Adrenal gland (tissue), 12 donors: ENCODE measurements around the gene EGLN1. TPM values are rescaled to one million over a fixed set of nuclear protein-coding genes. Genes with fewer than 3 reads are reported as not detected.

Source experiments
- DNase-seq, 7 donors: peaks; one replicate each; pipeline ENCODE4 v3.0.0-alpha.2; 2019 to 2020
- H3K27ac ChIP-seq, 5 donors: fragments of 200-600 bp; sonication (generic) in 4 of 5; 1 replicate in 3 of 5; 2 replicates in 2 of 5; pipeline versions ENCODE4 v1.5.1 to v1.8.0; 2016 to 2020; ENCODE audit warnings: mild to moderate bottlenecking in 1 of 5
- H3K27me3 ChIP-seq: fragments of 200-600 bp; 2 replicates; pipeline ENCODE4 v1.8.0; 2021
- H3K36me3 ChIP-seq, 2 donors: fragments of 200-600 bp; replicated peaks in 1 of 2; 1 replicate in 1 of 2; 2 replicates in 1 of 2; pipeline versions ENCODE4 v1.5.1 to v1.8.0; 2018 to 2022
- H3K4me1 ChIP-seq, 2 donors: fragments of 200-600 bp; replicated peaks in 1 of 2; 1 replicate in 1 of 2; 2 replicates in 1 of 2; pipeline versions ENCODE4 v1.5.1 to v1.8.0; 2018 to 2021
- H3K4me3 ChIP-seq, 4 donors: fragments of 200-600 bp; sonication (generic) in 3 of 4; one replicate each; pipeline ENCODE4 v1.5.1; 2016 to 2018
- H3K9me3 ChIP-seq, 3 donors: fragments of 200-600 bp; sonication (generic) in 1 of 3; replicated peaks in 1 of 3; 1 replicate in 2 of 3; 2 replicates in 1 of 3; pipeline versions ENCODE4 v1.5.1 to v1.8.0; 2016 to 2021
- CTCF ChIP-seq, 6 experiments: fragments of 450-650 bp in 4 of 6; fragments of 200-600 bp in 2 of 6; sonication (generic) in 1 of 6; IDR thresholded peaks; 1 replicate in 5 of 6; 2 replicates in 1 of 6; pipeline versions ENCODE4 v1.5.1 to v1.8.0; 2016 to 2021; ENCODE audit warnings: antibody characterized with exemption in 6 of 6, mild to moderate bottlenecking in 2 of 6, moderate library complexity in 1 of 6
- POLR2A ChIP-seq, 2 donors: fragments of 450-650 bp; IDR thresholded peaks; one replicate each; pipeline ENCODE4 v1.6.1; 2017; ENCODE audit warnings: antibody characterized with exemption in 2 of 2, mild to moderate bottlenecking in 2 of 2, moderate library complexity in 1 of 2
- WGBS, 4 donors: extraction: QIAGEN DNeasy Blood & Tissue Kit in 2 of 4; methylation state at CpG; one replicate each; pipeline versions ENCODE4 v1.1.5 to v1.1.7; 2013 to 2017; 5-methylcytosine and 5-hydroxymethylcytosine counted together
- intact Hi-C, 2 donors: fragments of 100-400 bp; cut with DNase I; formaldehyde crosslinking; loops; one replicate each; pipeline versions ENCODE4 v1.14.1 to v1.15.0; 2022 to 2023
- polyA plus RNA-seq, 3 donors: library from polyadenylated mRNA; stranded (reverse); fragments of 200-250 nt in 2 of 3; fragments of 350-450 nt in 1 of 3; fragmentation: Illumina TruSeq in 1 of 3; extraction: RNeasy Lipid Tissue Mini Kit (QIAGEN cat#74804) in 1 of 3; gene quantifications; one replicate each; pipeline ENCODE4 v1.2.3, GENCODE V29; 2013 to 2014
- total RNA-seq, 9 donors: library from RNA; depleted of rRNA in 4 of 9; stranded (reverse); fragments of >200 nt in 4 of 9; fragments of 120-200 nt in 1 of 9; fragmentation: NEBNext Ultra II Directional in 1 of 9; extraction: Animal tissue kit (Norgen Biotek cat#: 25700) in 1 of 9; gene quantifications; one replicate each; pipeline versions ENCODE4 v1.1.0 to v1.2.4, GENCODE V29; 2013 to 2023
- donor health status: healthy with polysubstance abuse.
- donor health status: Bipolar disorder and iron deficiency.
- donor health status: DM: yes; HTN: yes; CAD: no.
- donor health status: DM: no; HTN: no; CAD: no.
- donor health status: DM: no; HTN: no; CAD: no.
- donor health status: DM: yes; HTN: yes; CAD: no.

Gene EGLN1
- total and polyA plus RNA-seq, 12 donors: 7.9 to 75.6 (median 49.2) TPM

GRCh38 chr1:231420299-231420958 is 1.7 kb downstream of the EGLN1 start:
- 0 to 3% (median 0%) methylated on average over 13 to 18 of the region's 18 CpGs for WGBS, 4 donors

GRCh38 chr1:231419738-231420298 is 2.3 kb downstream of the EGLN1 start:
- Histone ChIP-seq H3K4me1 (peaks cover 31 to 63% of the 10 kb centered on the region in 2 donors), H3K36me3 (no peaks in the 10 kb centered on the region), H3K4me3 (peak overlapping the region in 3 of 4 donors; percentile 21 to 95 (median 76)), H3K9me3 (no peaks in the 10 kb centered on the region), H3K27me3 (no peaks in the 10 kb centered on the region), H3K27ac (peak overlapping the region in 4 of 5 donors; percentile 98 to 100 (median 100))
- DNase-seq: no peak
- intact Hi-C loops: loop anchor here (5.0 to 10.0 kb wide), 3 partner anchors 55 to 115 kb away; no protein-coding TSS in a partner anchor
- WGBS, 4 donors: 4 to 8% (median 6%) methylated on average over 8 of the region's 8 CpGs
- TF ChIP-seq POLR2A (IDR thresholded peaks at IDR 0.05) (no peak), CTCF (IDR thresholded peaks at IDR 0.05) (no peak)

More at GRCh38 chr1:231420299-231420958, 1.7 kb downstream of the EGLN1 start:
- no peaks in the 10 kb centered on the region for H3K27me3 ChIP-seq
- no peak for TF ChIP-seq POLR2A (IDR thresholded peaks at IDR 0.05)
- TF ChIP-seq CTCF (IDR thresholded peaks at IDR 0.05): no peak
- no peak for DNase-seq
- peaks cover 31 to 63% of the 10 kb centered on the region in 2 donors for H3K4me1 ChIP-seq
- H3K27ac ChIP-seq: peak overlapping the region; percentile 60 to 100 (median 99)
- no peaks in the 10 kb centered on the region for H3K9me3 ChIP-seq
- intact Hi-C loops: loop anchor here (5.0 to 10.0 kb wide), 3 partner anchors 56 to 114 kb away; no protein-coding TSS in a partner anchor
- no peaks in the 10 kb centered on the region for H3K36me3 ChIP-seq
- H3K4me3 ChIP-seq: peak overlapping the region; percentile 4 to 95 (median 73)

GRCh38 chr1:231419147-231419546 is 2.9 kb downstream of the EGLN1 start:
- Histone ChIP-seq H3K27ac (peak overlapping the region in 1 of 5 donors; percentile 100), H3K27me3 (no peaks in the 10 kb centered on the region), H3K36me3 (no peaks in the 10 kb centered on the region), H3K4me1 (peaks cover 31 to 66% of the 10 kb centered on the region in 2 donors), H3K4me3 (peak overlapping the region in 1 of 4 donors; percentile 95), H3K9me3 (no peaks in the 10 kb centered on the region)
- intact Hi-C loops: no loop called here
- 24 to 33% (median 29%) methylated on average over 1 of the region's 1 CpG for WGBS, 4 donors
- DNase-seq: no peak
- TF ChIP-seq CTCF (IDR thresholded peaks at IDR 0.05) (no peak), POLR2A (IDR thresholded peaks at IDR 0.05) (no peak)

- H3K27ac ChIP-seq: peak overlapping the region in 1 of 5 donors; percentile 100
- no peak for DNase-seq
- no peaks in the 10 kb centered on the region for H3K27me3 ChIP-seq
- H3K9me3 ChIP-seq: no peaks in the 10 kb centered on the region
- 37 to 48% (median 42%) methylated on average over 4 of the region's 4 CpGs for whole genome bisulfite sequencing, 4 donors
- TF ChIP-seq CTCF (IDR thresholded peaks at IDR 0.05) (no peak), POLR2A (IDR thresholded peaks at IDR 0.05) (no peak)
- H3K4me1 ChIP-seq: peaks cover 31 to 68% of the 10 kb centered on the region in 2 donors
- H3K36me3 ChIP-seq: no peaks in the 10 kb centered on the region
- peak overlapping the region in 1 of 4 donors; percentile 95 for H3K4me3 ChIP-seq
- intact Hi-C loops: no loop called here
Observed at GRCh38 chr1:231418741-231419107, 3.4 kb downstream of the EGLN1 start.
